Common myeloid progenitor, CD34-positive (primary cell): ENCODE data around the gene ARHGEF18.

Source experiments
- CTCF ChIA-PET: fragments of 350-600 bp; sonication (Branson Sonifier 250); formaldehyde crosslinking; loops from one replicate; lab custom pipeline; 2021; ENCODE audit warnings: antibody characterized with exemption; lab: Charles Lee
- POLR2A ChIA-PET: fragments of 350-600 bp; sonication (Branson Sonifier 250); formaldehyde crosslinking; loops from one replicate; lab custom pipeline; 2021; ENCODE audit warnings: antibody characterized with exemption; lab: Charles Lee
- DNase-seq, 3 donors: peaks; one replicate each; pipeline versions ENCODE4 v3.0.0 to v3.0.0-alpha.2; 2013
- H3K27ac ChIP-seq, 2 experiments: 1 replicate in 1 of 2; 2 replicates in 1 of 2; pipeline ENCODE4 v1.7.0; 2013; ENCODE audit warnings: inconsistent platforms in 2 of 2, low read length in 2 of 2, mild to moderate bottlenecking in 2 of 2, low read depth in 1 of 2, moderate library complexity in 1 of 2; ENCODE audit not compliant: severe bottlenecking in 2 of 2, insufficient read depth in 1 of 2, poor library complexity in 1 of 2
- H3K27me3 ChIP-seq, 5 experiments: replicated peaks in 2 of 5; 1 replicate in 3 of 5; 2 replicates in 2 of 5; pipeline versions ENCODE4 v1.6.1 to v1.7.0; 2013; ENCODE audit warnings: low read length in 4 of 5, mild to moderate bottlenecking in 2 of 5, moderate library complexity in 2 of 5, inconsistent platforms in 1 of 5; ENCODE audit not compliant: insufficient read depth in 5 of 5, control insufficient read depth in 4 of 5
- H3K36me3 ChIP-seq, 4 experiments: 1 replicate in 2 of 4; 2 replicates in 2 of 4; pipeline versions ENCODE4 v1.6.1 to v1.7.0; 2013; ENCODE audit warnings: low read length in 3 of 4, control low read depth in 1 of 4, mild to moderate bottlenecking in 1 of 4; ENCODE audit not compliant: control insufficient read depth in 4 of 4, insufficient read depth in 4 of 4
- H3K4me1 ChIP-seq, 4 experiments: 1 replicate in 3 of 4; 2 replicates in 1 of 4; pipeline versions ENCODE4 v1.6.1 to v1.7.1; 2013; ENCODE audit warnings: low read length in 3 of 4, mild to moderate bottlenecking in 3 of 4, control low read depth in 1 of 4, inconsistent platforms in 1 of 4, moderate library complexity in 1 of 4; ENCODE audit not compliant: control insufficient read depth in 4 of 4, insufficient read depth in 4 of 4; ENCODE audit errors: control extremely low read depth in 1 of 4
- H3K4me3 ChIP-seq, 7 experiments: 1 replicate in 4 of 7; 2 replicates in 3 of 7; pipeline versions ENCODE4 v1.5.1 to v1.7.0; 2013; ENCODE audit warnings: mild to moderate bottlenecking in 7 of 7, low read length in 6 of 7, moderate library complexity in 6 of 7, inconsistent platforms in 2 of 7, low read depth in 2 of 7, control low read depth in 1 of 7; ENCODE audit not compliant: insufficient read depth in 4 of 7, control insufficient read depth in 1 of 7; ENCODE audit errors: extremely low read depth in 1 of 7
- H3K9me3 ChIP-seq, 5 experiments: 1 replicate in 4 of 5; 2 replicates in 1 of 5; pipeline versions ENCODE4 v1.6.1 to v1.7.1; 2013; ENCODE audit warnings: low read length in 4 of 5, mild to moderate bottlenecking in 2 of 5, inconsistent platforms in 1 of 5, low read depth in 1 of 5, moderate library complexity in 1 of 5; ENCODE audit not compliant: control insufficient read depth in 4 of 5, insufficient read depth in 2 of 5; ENCODE audit errors: control extremely low read depth in 1 of 5
- WGBS: methylation state at CpG from one replicate; pipeline ENCODE4 v1.1.5; 2013; ENCODE audit not compliant: insufficient coverage; 5-methylcytosine and 5-hydroxymethylcytosine counted together

Gene ARHGEF18

GRCh38 chr19:7377196-7377595 is 28.5 kb downstream of the ARHGEF18 start:
- H3K9me3 ChIP-seq = no peaks in the 10 kb centered on the region
- CTCF ChIA-PET = no interaction called here
- H3K4me1 ChIP-seq = no peaks in the 10 kb centered on the region
- DNase-seq = no peak
- H3K27me3 ChIP-seq = no peaks in the 10 kb centered on the region
- H3K27ac ChIP-seq = no peak overlapping the region
- POLR2A ChIA-PET = interaction anchor here (0.7 kb wide), 1 partner anchor 48 kb away, joined by 3 read pairs; no protein-coding TSS in a partner anchor
- peaks cover 6 to 60% (median 15%) of the 10 kb centered on the region in 4 experiments for H3K36me3 ChIP-seq
- no peak overlapping the region for H3K4me3 ChIP-seq
- WGBS = 98% methylated on average over 7 of the region's 7 CpGs

- H3K36me3 ChIP-seq = peaks cover 4 to 59% (median 16%) of the 10 kb centered on the region in 4 experiments
Observed at GRCh38 chr19:7381073-7381390, 32.3 kb downstream of the ARHGEF18 start.

GRCh38 chr19:7382694-7383093 is 34.0 kb downstream of the ARHGEF18 start:
- no peak overlapping the region for H3K4me3 ChIP-seq
- DNase-seq = no peak
- 98% methylated on average over 9 of the region's 9 CpGs for WGBS
- peaks cover 7 to 59% (median 16%) of the 10 kb centered on the region in 4 experiments for H3K36me3 ChIP-seq
- ChIA-PET CTCF (interaction anchor here (1.1 to 1.8 kb wide), 6 partner anchors 11 to 281 kb away, joined by 3 to 7 read pairs (median 3); no protein-coding TSS in a partner anchor), POLR2A (no interaction called here)
- H3K27ac ChIP-seq = no peak overlapping the region
- H3K27me3 ChIP-seq = no peaks in the 10 kb centered on the region
- no peaks in the 10 kb centered on the region for H3K4me1 ChIP-seq
- H3K9me3 ChIP-seq = no peaks in the 10 kb centered on the region

More at GRCh38 chr19:7381073-7381390, 32.3 kb downstream of the ARHGEF18 start:
- ChIA-PET POLR2A (no interaction called here), CTCF (interaction anchor here (1.0 to 1.1 kb wide), 2 partner anchors 27 to 51 kb away, joined by 3 to 5 read pairs; no protein-coding TSS in a partner anchor)
- Histone ChIP-seq H3K4me3 (no peak overlapping the region), H3K4me1 (no peaks in the 10 kb centered on the region), H3K9me3 (no peaks in the 10 kb centered on the region), H3K27me3 (no peaks in the 10 kb centered on the region), H3K27ac (no peak overlapping the region)
- DNase-seq = no peak
- 89% methylated on average over 5 of the region's 7 CpGs for WGBS

- H3K27me3 ChIP-seq = no peaks in the 10 kb centered on the region
- H3K4me3 ChIP-seq = no peak overlapping the region
- ChIA-PET CTCF (interaction anchor here (1.1 to 1.8 kb wide), 6 partner anchors 11 to 281 kb away, joined by 3 to 7 read pairs (median 3); no protein-coding TSS in a partner anchor), POLR2A (interaction anchor here (0.6 kb wide), 2 partner anchors 30 to 628 kb away, joined by 4 to 8 read pairs; no protein-coding TSS in a partner anchor)
- H3K9me3 ChIP-seq = no peaks in the 10 kb centered on the region
- WGBS = 96% methylated on average over 5 of the region's 7 CpGs
- no peaks in the 10 kb centered on the region for H3K4me1 ChIP-seq
- no peak overlapping the region for H3K27ac ChIP-seq
- DNase-seq = no peak
- H3K36me3 ChIP-seq = peaks cover 7 to 57% (median 12%) of the 10 kb centered on the region in 4 experiments
Observed at GRCh38 chr19:7383284-7383683, 34.5 kb downstream of the ARHGEF18 start.

- POLR2A ChIA-PET = interaction anchor here (0.6 kb wide), 1 partner anchor 12 kb away, joined by 5 read pairs; no protein-coding TSS in a partner anchor
- Histone ChIP-seq H3K36me3 (peaks cover 7 to 53% (median 11%) of the 10 kb centered on the region in 4 experiments), H3K27me3 (no peaks in the 10 kb centered on the region), H3K27ac (no peak overlapping the region), H3K4me3 (no peak overlapping the region), H3K9me3 (no peaks in the 10 kb centered on the region), H3K4me1 (no peaks in the 10 kb centered on the region)
- CTCF ChIA-PET = interaction anchor here (1.1 to 1.2 kb wide), 2 partner anchors 13 to 58 kb away, joined by 3 read pairs; no protein-coding TSS in a partner anchor
- DNase-seq = no peak
- WGBS = 89% methylated on average over 2 of the region's 5 CpGs
Observed at GRCh38 chr19:7385062-7385461, 36.3 kb downstream of the ARHGEF18 start.

- H3K9me3 ChIP-seq = no peaks in the 10 kb centered on the region
- DNase-seq = peak in 1 of 3 donors; percentile 10
Observed at GRCh38 chr19:7386308-7386707, 37.6 kb downstream of the ARHGEF18 start.

GRCh38 chr19:7386769-7387168 is 38.0 kb downstream of the ARHGEF18 start:
- Histone ChIP-seq H3K27ac (no peak overlapping the region), H3K36me3 (peaks cover 7 to 60% (median 17%) of the 10 kb centered on the region in 4 experiments), H3K9me3 (no peaks in the 10 kb centered on the region), H3K4me3 (no peak overlapping the region), H3K27me3 (no peaks in the 10 kb centered on the region), H3K4me1 (no peaks in the 10 kb centered on the region)
- DNase-seq = no peak
- POLR2A ChIA-PET = no interaction called here
- 100% methylated on average over 2 of the region's 8 CpGs for WGBS
- CTCF ChIA-PET = no interaction called here

More at GRCh38 chr19:7386308-7386707, 37.6 kb downstream of the ARHGEF18 start:
- POLR2A ChIA-PET = no interaction called here
- H3K36me3 ChIP-seq = peaks cover 7 to 57% (median 13%) of the 10 kb centered on the region in 4 experiments
- no peak overlapping the region for H3K4me3 ChIP-seq
- WGBS = 100% methylated on average over 4 of the region's 9 CpGs
- H3K4me1 ChIP-seq = no peaks in the 10 kb centered on the region
- H3K27ac ChIP-seq = no peak overlapping the region
- no peaks in the 10 kb centered on the region for H3K27me3 ChIP-seq
- CTCF ChIA-PET = no interaction called here
